HEK293T (cell line): ENCODE results near the gene MAGEA10.
"Not testable (repeated sequence)": the region's sequence is repeated elsewhere in the genome, so short reads cannot be mapped to it uniquely, and the experiment has no call there.

Experiments used
- CTCF ChIA-PET: fragments of 350-600 bp; formaldehyde crosslinking; extraction: SDS; loops from one replicate; lab custom pipeline; 2021; ENCODE audit warnings: antibody characterized with exemption, inconsistent platforms; lab: Yijun Ruan, JAX
- POLR2A ChIA-PET: fragments of 350-600 bp; formaldehyde crosslinking; extraction: SDS; loops from one replicate; lab custom pipeline; 2020; ENCODE audit warnings: antibody characterized with exemption, inconsistent platforms; lab: Yijun Ruan, JAX
- DNase-seq: peaks from one replicate; pipeline ENCODE4 v3.0.0; 2012; ENCODE audit warnings: mixed read lengths; ENCODE audit errors: extremely low spot score
- ARNT ChIP-seq: fragments of 450-650 bp; IDR thresholded peaks from 2 replicates; pipeline ENCODE4 v1.6.1; 2017; ENCODE audit warnings: mild to moderate bottlenecking
- BHLHE40 ChIP-seq: fragments of 450-650 bp; IDR thresholded peaks from 2 replicates; pipeline ENCODE4 v1.6.1; 2016; ENCODE audit warnings: mild to moderate bottlenecking, moderate library complexity, borderline replicate concordance
- CTBP1 ChIP-seq: fragments of 450-650 bp; IDR thresholded peaks from 2 replicates; pipeline ENCODE4 v1.6.1; 2016; ENCODE audit warnings: borderline replicate concordance
- ELF4 ChIP-seq: fragments of 450-650 bp; IDR thresholded peaks from 2 replicates; pipeline ENCODE4 v1.6.1; 2017; ENCODE audit warnings: antibody characterized with exemption
- FOXA1 ChIP-seq: fragments of 450-650 bp; IDR thresholded peaks from 2 replicates; pipeline ENCODE4 v1.6.1; 2016; ENCODE audit warnings: mild to moderate bottlenecking
- FOXK2 ChIP-seq: fragments of 450-650 bp; IDR thresholded peaks from 2 replicates; pipeline ENCODE4 v1.6.1; 2016; ENCODE audit warnings: mild to moderate bottlenecking
- FOXM1 ChIP-seq: fragments of 450-650 bp; IDR thresholded peaks from 2 replicates; pipeline ENCODE4 v1.6.1; 2017; ENCODE audit warnings: mild to moderate bottlenecking, borderline replicate concordance
- HDGF ChIP-seq: fragments of 450-650 bp; IDR thresholded peaks from 2 replicates; pipeline ENCODE4 v1.6.1; 2017; ENCODE audit warnings: antibody characterized with exemption, borderline replicate concordance
- L3MBTL2 ChIP-seq: fragments of 450-650 bp; conservative IDR thresholded peaks from 2 replicates; pipeline ENCODE4 v1.6.1; 2016; ENCODE audit warnings: mild to moderate bottlenecking
- LEF1 ChIP-seq: fragments of 450-650 bp; IDR thresholded peaks from 2 replicates; pipeline ENCODE4 v1.6.1; 2017; ENCODE audit warnings: mild to moderate bottlenecking, borderline replicate concordance
- NFRKB ChIP-seq: fragments of 450-650 bp; IDR thresholded peaks from 2 replicates; pipeline ENCODE4 v1.6.1; 2016; ENCODE audit warnings: mild to moderate bottlenecking, moderate library complexity
- SP1 ChIP-seq: fragments of 450-650 bp; IDR thresholded peaks from 2 replicates; pipeline ENCODE4 v1.6.1; 2017
- SUZ12 ChIP-seq: fragments of 450-650 bp; IDR thresholded peaks from 2 replicates; pipeline ENCODE4 v1.6.1; 2016; ENCODE audit warnings: mild to moderate bottlenecking
- TARDBP ChIP-seq: fragments of 450-650 bp; IDR thresholded peaks from 2 replicates; pipeline ENCODE4 v1.6.1; 2016
- ZNF384 ChIP-seq: fragments of 450-650 bp; IDR thresholded peaks from 2 replicates; pipeline ENCODE4 v1.6.1; 2016
- TF ChIP-seq, protein P1 (sequence below): fragments of 450-650 bp; IDR thresholded peaks from 2 replicates; pipeline ENCODE4 v1.6.1; 2016

Gene MAGEA10

DNA sequence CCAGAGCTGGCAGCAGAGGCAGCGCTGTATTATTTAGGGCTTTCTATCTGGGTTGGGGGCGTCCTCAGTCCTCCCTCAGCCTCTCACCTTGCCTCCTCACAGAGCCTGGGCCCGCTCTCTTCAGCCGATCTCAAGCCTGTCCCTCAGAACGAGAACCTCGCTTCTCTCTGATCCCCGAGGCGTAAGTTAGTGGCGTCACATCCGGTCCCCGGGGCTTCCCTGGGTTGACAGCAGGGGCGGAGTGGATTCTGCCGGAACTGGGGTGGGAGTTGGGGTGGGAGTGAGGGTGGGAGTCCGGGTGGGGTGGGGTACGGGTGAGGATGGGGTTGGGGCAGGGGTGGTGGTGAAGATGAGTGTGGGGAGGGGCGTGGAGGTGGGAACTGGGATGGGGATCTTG lies at the start of gene MAGEA10:
TSS of gene MAGEA10 (minus strand) at position 190 of the 397 bp plus-strand sequence. CDS start 2,957 bp downstream, outside the sequence.
- CTCF ChIA-PET: no interaction called here
- TF ChIP-seq CTBP1 (no peak), FOXA1 (no peak), ELF4 (no peak), LEF1 (no peak), FOXK2 (no peak), NFRKB (no peak), FOXM1 (no peak), ARNT (no peak), SUZ12 (no peak), SP1 (no peak), TARDBP (no peak), BHLHE40 (no peak), HDGF (no peak), L3MBTL2 (no peak), ZNF384 (no peak)
- TF ChIP-seq, protein P1, sequence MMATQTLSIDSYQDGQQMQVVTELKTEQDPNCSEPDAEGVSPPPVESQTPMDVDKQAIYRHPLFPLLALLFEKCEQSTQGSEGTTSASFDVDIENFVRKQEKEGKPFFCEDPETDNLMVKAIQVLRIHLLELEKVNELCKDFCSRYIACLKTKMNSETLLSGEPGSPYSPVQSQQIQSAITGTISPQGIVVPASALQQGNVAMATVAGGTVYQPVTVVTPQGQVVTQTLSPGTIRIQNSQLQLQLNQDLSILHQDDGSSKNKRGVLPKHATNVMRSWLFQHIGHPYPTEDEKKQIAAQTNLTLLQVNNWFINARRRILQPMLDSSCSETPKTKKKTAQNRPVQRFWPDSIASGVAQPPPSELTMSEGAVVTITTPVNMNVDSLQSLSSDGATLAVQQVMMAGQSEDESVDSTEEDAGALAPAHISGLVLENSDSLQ: no peak
- POLR2A ChIA-PET: no interaction called here
- no peak for DNase-seq

GRCh38 chrX:152177497-152178269 lies 39.3 kb upstream of the MAGEA10 start:
- TF ChIP-seq BHLHE40: no peak
- TF ChIP-seq TARDBP: no peak
- no peak for TF ChIP-seq ZNF384
- TF ChIP-seq, protein P1: no peak
- no peak for TF ChIP-seq HDGF
- no peak for TF ChIP-seq SUZ12
- TF ChIP-seq FOXM1: no peak
- no peak for TF ChIP-seq SP1
- no peak for TF ChIP-seq ARNT
- no peak for TF ChIP-seq FOXA1
- no peak for TF ChIP-seq ELF4
- no peak for TF ChIP-seq NFRKB
- no peak for DNase-seq
- CTCF ChIA-PET: no interaction called here
- POLR2A ChIA-PET: no interaction called here

- POLR2A ChIA-PET: no interaction called here
- CTCF ChIA-PET: no interaction called here
- no peak for TF ChIP-seq HDGF
- no peak for TF ChIP-seq L3MBTL2
- no peak for TF ChIP-seq SP1
- no peak for TF ChIP-seq ARNT
- DNase-seq: no peak
Measured at GRCh38 chrX:152177052-152177451, 38.7 kb upstream of the MAGEA10 start.

- DNase-seq, POLR2A ChIA-PET, CTCF ChIA-PET: not testable (repeated sequence)
Measured at GRCh38 chrX:152175892-152176291, 37.5 kb upstream of the MAGEA10 start.

GRCh38 chrX:152173923-152174322 lies 35.5 kb upstream of the MAGEA10 start:
- CTCF ChIA-PET, DNase-seq, POLR2A ChIA-PET: not testable (repeated sequence)

- ChIA-PET POLR2A (no interaction called here), CTCF (no interaction called here)
- TF ChIP-seq ARNT (no peak), LEF1 (no peak), BHLHE40 (no peak), L3MBTL2 (no peak), TARDBP (no peak), CTBP1 (no peak)
- TF ChIP-seq, protein P1: no peak
- DNase-seq: no peak
Measured at GRCh38 chrX:152170621-152171020, 32.2 kb upstream of the MAGEA10 start.

DNA sequence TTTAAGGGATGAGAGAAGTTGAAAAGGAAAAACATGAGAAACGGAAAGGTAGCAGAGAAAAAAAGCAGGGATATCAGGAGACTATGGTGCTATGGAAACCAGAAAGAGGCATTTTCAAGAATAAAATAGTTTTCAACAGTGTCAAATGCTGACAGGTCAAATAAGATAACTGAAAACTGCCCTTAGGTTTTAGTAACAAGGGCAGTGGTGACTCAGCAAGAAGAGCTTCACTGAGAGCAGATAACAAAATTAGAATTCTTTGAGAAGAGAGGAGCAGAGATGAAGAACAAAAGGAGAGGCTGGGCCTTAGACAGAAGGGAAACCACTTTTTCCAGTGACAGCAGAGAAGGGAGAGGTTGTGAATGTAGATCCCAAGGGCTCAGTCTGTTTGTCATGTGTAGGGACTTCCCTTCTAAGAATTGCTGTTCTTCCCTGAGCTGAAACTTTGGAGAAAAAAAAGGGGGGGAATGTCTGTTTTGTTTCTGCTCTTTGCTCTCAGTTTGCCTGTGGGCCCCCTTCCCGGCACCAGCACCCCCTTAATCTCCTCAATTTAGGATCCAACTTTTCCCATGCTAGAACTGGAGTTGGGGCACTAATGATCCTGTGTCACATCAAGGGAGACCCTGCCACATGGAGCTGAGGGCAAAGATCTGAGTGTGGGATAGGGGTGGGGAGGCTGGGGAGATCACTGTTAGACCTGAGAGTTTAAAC lies 26.8 kb upstream of the MAGEA10 start:
- ChIA-PET CTCF (no interaction called here), POLR2A (no interaction called here)
- DNase-seq: no peak
- TF ChIP-seq HDGF (no peak), FOXK2 (no peak), ARNT (no peak)
